ENCODE results near the gene SENP5. TPM values are rescaled to one million over a fixed set of nuclear protein-coding genes. Genes with fewer than 3 reads are reported as not detected.
"Not testable (repeated sequence)": the region's sequence is repeated elsewhere in the genome, so short reads cannot be mapped to it uniquely, and the experiment has no call there.

The SENP5 gene
- total RNA-seq, 1 experiment from 2014 or later = 30.4 TPM

- H2BK120ac ChIP-seq (ENCODE audit: low read depth, low read length, poor library complexity, severe bottlenecking); H3K9me3 ChIP-seq (ENCODE audit: control insufficient read depth, low read depth, low read length); H2BK20ac ChIP-seq (ENCODE audit: low read depth, low read length, poor library complexity, severe bottlenecking); H4K8ac ChIP-seq (replicated peaks; ENCODE audit: insufficient read length, low read depth, low read length); H2BK15ac ChIP-seq (ENCODE audit: low read depth, low read length); H3K4me3 Mint-ChIP-seq; H3K23me2 ChIP-seq (ENCODE audit: insufficient read length, low read depth, low read length, poor library complexity, severe bottlenecking); H3K27ac Mint-ChIP-seq; H3K23ac ChIP-seq (ENCODE audit: insufficient read length, low read depth, low read length); H2AFZ ChIP-seq (ENCODE audit: low read length); H3K4me2 ChIP-seq (ENCODE audit: insufficient read depth, insufficient read length, low read length); H3K79me2 ChIP-seq (ENCODE audit: insufficient read depth, low read length); H3K4ac ChIP-seq (ENCODE audit: low read depth, low read length); H3K27me3 ChIP-seq (ENCODE audit: insufficient read depth, low read length); H3K4me1 Mint-ChIP-seq; H2AK5ac ChIP-seq (ENCODE audit: insufficient read length, low read length); H4K91ac ChIP-seq (ENCODE audit: insufficient read length, low read depth, low read length); H3K27ac ChIP-seq (ENCODE audit: insufficient read length, low read depth, low read length); H3T11ph ChIP-seq (ENCODE audit: low read length); H3K27me3 Mint-ChIP-seq (ENCODE audit: low read depth); DNase-seq; H4K20me1 ChIP-seq (ENCODE audit: control insufficient read depth, insufficient read depth, insufficient read length); H4K5ac ChIP-seq (ENCODE audit: insufficient read length, low read depth, low read length); H3K56ac ChIP-seq (ENCODE audit: insufficient read length, low read depth, low read length); H3K18ac ChIP-seq (ENCODE audit: insufficient read length, low read depth, low read length); H2BK12ac ChIP-seq (ENCODE audit: insufficient read length, low read depth, low read length); H3K79me1 ChIP-seq (ENCODE audit: insufficient read depth, low read depth, low read length, poor library complexity, severe bottlenecking); H3K14ac ChIP-seq (ENCODE audit: insufficient read depth, low read length); H2BK5ac ChIP-seq (ENCODE audit: insufficient read length, low read length); H3K4me1 ChIP-seq (ENCODE audit: insufficient read depth, low read length); H3K9ac ChIP-seq (ENCODE audit: extremely low read depth, insufficient read length, low read length): not testable (repeated sequence)
- Mint-ChIP-seq H3K36me3 (ENCODE audit: insufficient read depth in 1 of 3, low read depth in 3 of 3) (peaks cover 12 to 13% (median 12%) of the 10 kb centered on the region in 3 experiments), H3K9me3 (peaks cover 50 to 56% of the 10 kb centered on the region in 2 experiments)
- WGBS (ENCODE audit: extremely low coverage, insufficient read length, low lambda C conversion rate) = no CpG with 5 or more reads among the region's 4 CpGs
Measured at GRCh38 chr3:196848375-196848774, 19.3 kb upstream of the SENP5 start.

All from H9 (cell line).